Measurements from ENCODE around the gene HDHD2.
"Not testable (repeated sequence)": the region's sequence is repeated elsewhere in the genome, so short reads cannot be mapped to it uniquely, and the experiment has no call there.

HDHD2 gene

DNA sequence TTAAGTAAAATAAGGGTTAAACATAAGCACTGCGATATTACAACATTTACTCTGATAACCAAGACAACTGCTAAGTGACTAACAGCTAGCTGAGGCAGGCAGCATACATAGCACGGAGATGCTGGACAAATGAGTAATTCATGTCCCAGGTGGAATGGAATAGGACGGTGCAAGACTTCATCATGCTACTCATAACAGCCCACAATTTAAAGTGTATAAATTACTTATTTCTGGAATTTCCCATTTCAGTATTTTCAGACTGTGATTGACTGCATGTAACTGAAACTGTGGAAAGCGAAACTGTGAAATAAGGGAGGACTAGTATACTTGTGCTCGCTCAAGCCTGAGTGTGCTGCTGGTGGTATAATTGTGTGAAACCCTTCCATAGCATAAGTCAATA lies 12.9 kb upstream of the HDHD2 start:
- Histone ChIP-seq H3K27me3 (replicated peaks; ENCODE audit: insufficient read depth, low read length) (no peaks in the 10 kb centered on the region), H3K9me2 (replicated peaks; ENCODE audit: insufficient read depth, low read length) (no peaks in the 10 kb centered on the region), H2AFZ (ENCODE audit: low read length) (no peak overlapping the region), H3K27ac (ENCODE audit: low read length) (no peak overlapping the region), H3K4me3 (ENCODE audit: low read length) (0 out of 2 replicates have a peak overlapping the region, but pooled peaks have one; percentile 19), H3K9me3 (replicated peaks; ENCODE audit: insufficient read depth, low read length) (no peaks in the 10 kb centered on the region), H3K4me1 (ENCODE audit: low read length) (peaks cover 11% of the 10 kb centered on the region; the same call in 1 of the 2 replicates), H3F3A (ENCODE audit: insufficient read depth, low read length) (no peaks in the 10 kb centered on the region), H4K20me1 (ENCODE audit: insufficient read depth, low read length) (peaks cover 4% of the 10 kb centered on the region; the same call in 1 of the 2 replicates), H3K79me2 (ENCODE audit: low read length) (peaks cover 98% of the 10 kb centered on the region), H3K9ac (ENCODE audit: low read length) (no peak overlapping the region), H3K4me2 (ENCODE audit: low read depth, low read length) (peak overlapping the region; percentile 39), H3K36me3 (replicated peaks; ENCODE audit: insufficient read depth, low read length) (no peaks in the 10 kb centered on the region)
- DNase-seq = peak; percentile 48
- TF ChIP-seq EZH2phosphoT487 (IDR thresholded peaks at IDR 0.05; ENCODE audit: low read length) (no peak), EZH2 (optimal IDR thresholded peaks at IDR 0.05; ENCODE audit: low read depth, low read length) (no peak)
- TF ChIP-seq, protein P1, sequence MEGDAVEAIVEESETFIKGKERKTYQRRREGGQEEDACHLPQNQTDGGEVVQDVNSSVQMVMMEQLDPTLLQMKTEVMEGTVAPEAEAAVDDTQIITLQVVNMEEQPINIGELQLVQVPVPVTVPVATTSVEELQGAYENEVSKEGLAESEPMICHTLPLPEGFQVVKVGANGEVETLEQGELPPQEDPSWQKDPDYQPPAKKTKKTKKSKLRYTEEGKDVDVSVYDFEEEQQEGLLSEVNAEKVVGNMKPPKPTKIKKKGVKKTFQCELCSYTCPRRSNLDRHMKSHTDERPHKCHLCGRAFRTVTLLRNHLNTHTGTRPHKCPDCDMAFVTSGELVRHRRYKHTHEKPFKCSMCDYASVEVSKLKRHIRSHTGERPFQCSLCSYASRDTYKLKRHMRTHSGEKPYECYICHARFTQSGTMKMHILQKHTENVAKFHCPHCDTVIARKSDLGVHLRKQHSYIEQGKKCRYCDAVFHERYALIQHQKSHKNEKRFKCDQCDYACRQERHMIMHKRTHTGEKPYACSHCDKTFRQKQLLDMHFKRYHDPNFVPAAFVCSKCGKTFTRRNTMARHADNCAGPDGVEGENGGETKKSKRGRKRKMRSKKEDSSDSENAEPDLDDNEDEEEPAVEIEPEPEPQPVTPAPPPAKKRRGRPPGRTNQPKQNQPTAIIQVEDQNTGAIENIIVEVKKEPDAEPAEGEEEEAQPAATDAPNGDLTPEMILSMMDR (IDR thresholded peaks at IDR 0.05; ENCODE audit: low read length) = no peak

GRCh38 chr18:47160256-47160655 lies 10.0 kb upstream of the HDHD2 start:
- H3K36me3 ChIP-seq (replicated peaks; ENCODE audit: insufficient read depth, low read length) = 0 out of 2 replicates have a peak, but pooled peaks cover 3% of the 10 kb centered on the region
- no peak overlapping the region for H3K4me3 ChIP-seq (ENCODE audit: low read length)
- no peak overlapping the region for H3K4me2 ChIP-seq (ENCODE audit: low read depth, low read length)
- no peak overlapping the region for H3K27ac ChIP-seq (ENCODE audit: low read length)
- no peak for DNase-seq
- no peaks in the 10 kb centered on the region for H3K27me3 ChIP-seq (replicated peaks; ENCODE audit: insufficient read depth, low read length)
- H3K79me2 ChIP-seq (ENCODE audit: low read length) = peaks cover 84% of the 10 kb centered on the region
- H3K4me1 ChIP-seq (ENCODE audit: low read length) = peaks cover 11% of the 10 kb centered on the region; the same call in 1 of the 2 replicates
- no peak overlapping the region for H2AFZ ChIP-seq (ENCODE audit: low read length)
- H4K20me1 ChIP-seq (ENCODE audit: insufficient read depth, low read length) = peaks cover 4% of the 10 kb centered on the region; the same call in 1 of the 2 replicates
- TF ChIP-seq EZH2 (optimal IDR thresholded peaks at IDR 0.05; ENCODE audit: low read depth, low read length) (no peak), EZH2phosphoT487 (IDR thresholded peaks at IDR 0.05; ENCODE audit: low read length) (no peak)
- TF ChIP-seq, protein P1 (IDR thresholded peaks at IDR 0.05; ENCODE audit: low read length) = no peak
- H3F3A ChIP-seq (ENCODE audit: insufficient read depth, low read length) = no peaks in the 10 kb centered on the region
- no peaks in the 10 kb centered on the region for H3K9me3 ChIP-seq (replicated peaks; ENCODE audit: insufficient read depth, low read length)
- H3K9me2 ChIP-seq (replicated peaks; ENCODE audit: insufficient read depth, low read length) = no peaks in the 10 kb centered on the region
- H3K9ac ChIP-seq (ENCODE audit: low read length) = no peak overlapping the region

DNA sequence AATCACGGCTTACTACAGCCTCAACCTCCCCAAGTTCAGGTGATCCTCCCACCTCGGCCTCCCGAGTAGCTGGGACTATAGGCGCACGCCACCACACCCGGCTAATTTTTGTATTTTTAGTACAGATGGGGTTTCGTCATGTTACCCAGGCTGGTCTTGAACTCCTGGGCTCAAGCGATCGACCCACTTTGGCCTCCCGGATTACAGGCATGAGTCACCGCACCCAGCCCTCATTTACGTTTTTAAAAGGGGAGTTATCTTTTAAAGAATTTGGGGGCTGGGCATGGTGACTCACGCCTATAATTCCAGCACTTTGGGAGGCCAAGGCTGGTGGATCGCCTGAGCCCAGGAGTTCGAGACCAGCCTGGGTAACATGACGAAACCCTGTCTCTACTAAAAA lies 8.1 kb upstream of the HDHD2 start:
- H3K4me1 ChIP-seq (ENCODE audit: low read length); H3F3A ChIP-seq (ENCODE audit: insufficient read depth, low read length); H3K4me2 ChIP-seq (ENCODE audit: low read depth, low read length); H3K36me3 ChIP-seq (replicated peaks; ENCODE audit: insufficient read depth, low read length); H3K9ac ChIP-seq (ENCODE audit: low read length); H2AFZ ChIP-seq (ENCODE audit: low read length); DNase-seq; H3K27ac ChIP-seq (ENCODE audit: low read length); H3K9me3 ChIP-seq (replicated peaks; ENCODE audit: insufficient read depth, low read length); H3K27me3 ChIP-seq (replicated peaks; ENCODE audit: insufficient read depth, low read length); H3K4me3 ChIP-seq (ENCODE audit: low read length); H3K9me2 ChIP-seq (replicated peaks; ENCODE audit: insufficient read depth, low read length); H4K20me1 ChIP-seq (ENCODE audit: insufficient read depth, low read length): not testable (repeated sequence)
- peaks cover 65% of the 10 kb centered on the region for H3K79me2 ChIP-seq (ENCODE audit: low read length)

- H3K27ac ChIP-seq (ENCODE audit: low read length) = peak overlapping the region; percentile 65; the same call in 1 of the 2 replicates
- peak overlapping the region; percentile 96 for H3K4me2 ChIP-seq (ENCODE audit: low read depth, low read length)
- no peaks in the 10 kb centered on the region for H3K27me3 ChIP-seq (replicated peaks; ENCODE audit: insufficient read depth, low read length)
Measured at GRCh38 chr18:47151439-47151838, 1.1 kb upstream of the HDHD2 start.

More at GRCh38 chr18:47151439-47151838, 1.1 kb upstream of the HDHD2 start:
- Histone ChIP-seq H4K20me1 (ENCODE audit: insufficient read depth, low read length) (no peaks in the 10 kb centered on the region), H2AFZ (ENCODE audit: low read length) (peak overlapping the region; percentile 99), H3K79me2 (ENCODE audit: low read length) (peaks cover 34% of the 10 kb centered on the region), H3K9me2 (replicated peaks; ENCODE audit: insufficient read depth, low read length) (no peaks in the 10 kb centered on the region), H3K9me3 (replicated peaks; ENCODE audit: insufficient read depth, low read length) (no peaks in the 10 kb centered on the region), H3F3A (ENCODE audit: insufficient read depth, low read length) (no peaks in the 10 kb centered on the region), H3K4me1 (ENCODE audit: low read length) (0 out of 2 replicates have a peak, but pooled peaks cover 4% of the 10 kb centered on the region), H3K4me3 (ENCODE audit: low read length) (peak overlapping the region; percentile 95), H3K36me3 (replicated peaks; ENCODE audit: insufficient read depth, low read length) (no peaks in the 10 kb centered on the region; the same call in 1 of the 2 replicates), H3K9ac (ENCODE audit: low read length) (peak overlapping the region; percentile 81; the same call in 1 of the 2 replicates)
- DNase-seq = no peak
- no peak for TF ChIP-seq EZH2phosphoT487 (IDR thresholded peaks at IDR 0.05; ENCODE audit: low read length)
- TF ChIP-seq, protein P1 (IDR thresholded peaks at IDR 0.05; ENCODE audit: low read length) = no peak

Data from MM.1S (cell line).